ENCODE measurements around the gene WNT9B. TPM values are rescaled to one million over a fixed set of nuclear protein-coding genes. Genes with fewer than 3 reads are reported as not detected.

WNT9B gene
- total RNA-seq, 2 experiments from 2014 or later, result not detected

DNA sequence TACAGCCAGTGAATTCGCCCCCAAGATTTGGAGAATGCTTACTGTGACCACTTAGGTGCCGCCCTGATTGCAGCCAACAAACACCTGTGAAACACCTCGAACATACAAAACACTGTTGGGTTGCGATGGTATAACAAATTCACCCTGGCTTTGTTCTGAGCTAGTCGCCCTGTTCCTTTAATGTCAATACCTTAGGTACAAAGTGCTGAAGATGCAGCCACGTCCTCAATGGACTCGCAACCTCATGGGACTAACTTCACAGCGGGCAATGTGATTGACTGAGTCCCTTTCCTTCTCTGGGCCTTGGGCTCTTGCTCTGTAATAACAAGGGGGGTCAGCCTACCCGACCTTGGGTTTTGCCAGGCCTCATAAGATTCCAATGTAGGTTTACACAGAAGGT, 42.6 kb downstream of the WNT9B start:
- ChIA-PET CTCF (no interaction called here), POLR2A (no interaction called here)
- Histone ChIP-seq H3K27me3 (ENCODE audit: control insufficient read depth in 1 of 2, insufficient read depth in 2 of 2, low read length in 2 of 2) (peaks cover 0 to 4% of the 10 kb centered on the region in 2 experiments), H3K4me1 (ENCODE audit: insufficient read depth, low read length) (no peaks in the 10 kb centered on the region), H3K27ac (ENCODE audit: low read depth in 1 of 2, low read length in 2 of 2) (no peak overlapping the region), H3K4me3 (ENCODE audit: low read length) (no peak overlapping the region), H3K9me3 (ENCODE audit: control insufficient read depth in 1 of 2, insufficient read depth in 1 of 2, low read length in 2 of 2) (peaks cover 4 to 7% of the 10 kb centered on the region in 2 experiments), H3K36me3 (ENCODE audit: insufficient read depth, low read length) (no peaks in the 10 kb centered on the region)
- Mint-ChIP-seq H3K4me1 (ENCODE audit: low read depth) (no peaks in the 10 kb centered on the region), H3K27ac (no peak overlapping the region), H3K9me3 (peaks cover 3% of the 10 kb centered on the region), H3K27me3 (peaks cover 41% of the 10 kb centered on the region), H3K36me3 (ENCODE audit: low read depth) (no peaks in the 10 kb centered on the region), H3K4me3 (no peak overlapping the region)
- ATAC-seq (ENCODE audit: poor library complexity) (no peak), DNase-seq (no peak)
- TF ChIP-seq, protein P1, sequence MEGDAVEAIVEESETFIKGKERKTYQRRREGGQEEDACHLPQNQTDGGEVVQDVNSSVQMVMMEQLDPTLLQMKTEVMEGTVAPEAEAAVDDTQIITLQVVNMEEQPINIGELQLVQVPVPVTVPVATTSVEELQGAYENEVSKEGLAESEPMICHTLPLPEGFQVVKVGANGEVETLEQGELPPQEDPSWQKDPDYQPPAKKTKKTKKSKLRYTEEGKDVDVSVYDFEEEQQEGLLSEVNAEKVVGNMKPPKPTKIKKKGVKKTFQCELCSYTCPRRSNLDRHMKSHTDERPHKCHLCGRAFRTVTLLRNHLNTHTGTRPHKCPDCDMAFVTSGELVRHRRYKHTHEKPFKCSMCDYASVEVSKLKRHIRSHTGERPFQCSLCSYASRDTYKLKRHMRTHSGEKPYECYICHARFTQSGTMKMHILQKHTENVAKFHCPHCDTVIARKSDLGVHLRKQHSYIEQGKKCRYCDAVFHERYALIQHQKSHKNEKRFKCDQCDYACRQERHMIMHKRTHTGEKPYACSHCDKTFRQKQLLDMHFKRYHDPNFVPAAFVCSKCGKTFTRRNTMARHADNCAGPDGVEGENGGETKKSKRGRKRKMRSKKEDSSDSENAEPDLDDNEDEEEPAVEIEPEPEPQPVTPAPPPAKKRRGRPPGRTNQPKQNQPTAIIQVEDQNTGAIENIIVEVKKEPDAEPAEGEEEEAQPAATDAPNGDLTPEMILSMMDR (IDR thresholded peaks at IDR 0.05), result no peak
- intact Hi-C loops (cut with DNase I, micrococcal nuclease), result no loop called here

DNA sequence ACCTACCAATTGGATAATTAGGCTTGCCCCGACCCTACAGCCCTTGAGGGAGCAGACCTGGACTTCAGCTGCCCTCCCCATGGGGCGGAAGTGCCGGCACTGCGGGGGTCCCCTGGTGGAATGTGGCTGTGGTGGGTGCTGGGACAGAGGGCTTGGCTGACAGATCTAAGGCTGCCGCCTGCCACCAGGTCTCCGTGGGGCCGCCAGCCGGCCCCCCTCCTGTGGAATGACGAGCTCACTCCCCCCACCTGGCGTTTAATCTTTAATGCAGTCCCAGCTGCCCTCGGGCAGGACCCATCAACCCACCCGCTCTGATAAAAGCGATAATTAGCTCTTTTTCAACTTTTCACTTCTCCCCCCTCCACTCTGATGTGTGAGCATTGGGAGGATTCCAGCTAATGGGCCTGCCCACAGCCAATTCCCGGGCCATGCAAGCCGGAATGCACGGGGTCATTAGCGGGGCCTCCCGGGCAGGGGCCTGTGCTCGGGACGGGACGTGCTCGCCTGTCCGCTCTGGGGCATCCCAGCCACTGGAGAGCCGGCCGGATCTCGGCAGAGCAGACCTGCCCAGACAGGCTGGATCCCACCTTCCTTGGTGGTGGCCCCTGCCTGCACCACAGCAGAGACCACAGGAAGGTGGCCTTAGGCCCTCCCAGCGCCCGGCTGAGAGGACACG, 43.2 kb downstream of the WNT9B start:
- peaks cover 0 to 4% of the 10 kb centered on the region in 2 experiments for H3K27me3 ChIP-seq (ENCODE audit: control insufficient read depth in 1 of 2, insufficient read depth in 2 of 2, low read length in 2 of 2)
- H3K4me3 ChIP-seq (ENCODE audit: low read length), result no peak overlapping the region
- peaks cover 3% of the 10 kb centered on the region for H3K9me3 Mint-ChIP-seq
- peaks cover 40% of the 10 kb centered on the region for H3K27me3 Mint-ChIP-seq
- no peaks in the 10 kb centered on the region for H3K36me3 ChIP-seq (ENCODE audit: insufficient read depth, low read length)
- no peaks in the 10 kb centered on the region for H3K36me3 Mint-ChIP-seq (ENCODE audit: low read depth)
- no peaks in the 10 kb centered on the region for H3K4me1 Mint-ChIP-seq (ENCODE audit: low read depth)
- TF ChIP-seq, protein P1 (IDR thresholded peaks at IDR 0.05), result no peak
- intact Hi-C loops (cut with DNase I, micrococcal nuclease), result no loop called here
- H3K9me3 ChIP-seq (ENCODE audit: control insufficient read depth in 1 of 2, insufficient read depth in 1 of 2, low read length in 2 of 2), result peaks cover 7 to 10% of the 10 kb centered on the region in 2 experiments
- H3K4me3 Mint-ChIP-seq, result no peak overlapping the region
- H3K4me1 ChIP-seq (ENCODE audit: insufficient read depth, low read length), result no peaks in the 10 kb centered on the region
- POLR2A ChIA-PET, result no interaction called here
- ATAC-seq (ENCODE audit: poor library complexity) (no peak), DNase-seq (no peak)
- H3K27ac ChIP-seq (ENCODE audit: low read depth in 1 of 2, low read length in 2 of 2), result no peak overlapping the region
- CTCF ChIA-PET, result no interaction called here
- no peak overlapping the region for H3K27ac Mint-ChIP-seq

DNA sequence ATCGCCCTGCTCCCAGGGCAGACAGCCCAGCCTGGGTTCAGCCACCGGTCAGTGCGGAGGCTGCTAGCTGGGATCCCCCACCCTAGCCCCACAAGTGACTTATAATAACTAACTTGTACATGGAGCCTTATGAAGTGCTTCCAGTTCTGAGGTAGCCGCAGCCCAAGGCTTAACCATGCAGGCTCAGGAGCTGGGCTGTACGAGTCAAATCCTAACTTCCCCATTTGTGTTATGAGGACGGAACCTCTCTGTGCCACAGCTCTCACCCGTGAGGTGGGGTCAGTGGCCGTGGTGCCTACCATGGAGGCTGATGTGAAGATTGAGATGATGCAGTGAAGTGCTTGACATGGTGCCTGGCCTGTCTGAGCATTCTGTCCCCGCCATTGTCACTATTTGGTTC, 43.8 kb downstream of the WNT9B start:
- no peak overlapping the region for H3K27ac Mint-ChIP-seq
- H3K9me3 ChIP-seq (ENCODE audit: control insufficient read depth in 1 of 2, insufficient read depth in 1 of 2, low read length in 2 of 2), result peaks cover 7 to 10% of the 10 kb centered on the region in 2 experiments
- POLR2A ChIA-PET, result no interaction called here
- no peaks in the 10 kb centered on the region for H3K4me1 ChIP-seq (ENCODE audit: insufficient read depth, low read length)
- H3K27me3 Mint-ChIP-seq, result peaks cover 38% of the 10 kb centered on the region
- H3K27me3 ChIP-seq (ENCODE audit: control insufficient read depth in 1 of 2, insufficient read depth in 2 of 2, low read length in 2 of 2), result peaks cover 0 to 4% of the 10 kb centered on the region in 2 experiments
- H3K9me3 Mint-ChIP-seq, result peaks cover 3% of the 10 kb centered on the region
- TF ChIP-seq, protein P1 (IDR thresholded peaks at IDR 0.05), result no peak
- no peaks in the 10 kb centered on the region for H3K4me1 Mint-ChIP-seq (ENCODE audit: low read depth)
- H3K4me3 ChIP-seq (ENCODE audit: low read length), result no peak overlapping the region
- DNase-seq, result no peak
- no peaks in the 10 kb centered on the region for H3K36me3 ChIP-seq (ENCODE audit: insufficient read depth, low read length)
- ATAC-seq (ENCODE audit: poor library complexity), result no peak
- CTCF ChIA-PET, result no interaction called here
- no peak overlapping the region for H3K4me3 Mint-ChIP-seq
- H3K36me3 Mint-ChIP-seq (ENCODE audit: low read depth), result no peaks in the 10 kb centered on the region
- intact Hi-C loops (cut with DNase I, micrococcal nuclease), result no loop called here
- H3K27ac ChIP-seq (ENCODE audit: low read depth in 1 of 2, low read length in 2 of 2), result no peak overlapping the region

All from CD4-positive, alpha-beta T cell (primary cell).